ENCODE measurements around the gene DDC.

- TF ChIP-seq CTCF (IDR thresholded peaks at IDR 0.05) (no peak), POLR2AphosphoS5 (IDR thresholded peaks at IDR 0.05) (no peak)
These were observed 23.7 kb upstream of the DDC start for GRCh38 chr7:50588937-50589336.
